HEK293 (cell line): Measurements from ENCODE around the gene TRAF7.

Source experiments
- CTCF ChIA-PET: fragments of 350-600 bp; formaldehyde crosslinking; extraction: SDS; loops from one replicate; lab custom pipeline; 2021; ENCODE audit warnings: antibody characterized with exemption; lab: Yijun Ruan, JAX
- POLR2A ChIA-PET: fragments of 300-600 bp; formaldehyde crosslinking; extraction: SDS; loops from one replicate; lab custom pipeline; 2020; ENCODE audit warnings: antibody characterized with exemption, inconsistent platforms; lab: Yijun Ruan, JAX
- H3K27ac ChIP-seq: fragments of 200-500 bp; sonication (Bioruptor generic); 2 replicates; pipeline ENCODE4 v1.5.1; 2014; ENCODE audit warnings: low read depth, low read length, control low read depth, inconsistent platforms; ENCODE audit errors: extremely low read depth
- H3K36me3 ChIP-seq, 2 experiments: fragments of 200-500 bp in 1 of 2; sonication (Bioruptor generic) in 1 of 2; 1 replicate in 1 of 2; 2 replicates in 1 of 2; pipeline ENCODE4 v1.5.1; 2014 to 2017; ENCODE audit warnings: inconsistent platforms in 2 of 2, low read length in 2 of 2; ENCODE audit not compliant: control insufficient read depth in 2 of 2, insufficient read depth in 1 of 2
- H3K4me1 ChIP-seq: fragments of 200-500 bp; sonication (Bioruptor generic); 2 replicates; pipeline ENCODE4 v1.5.1; 2014; ENCODE audit warnings: mild to moderate bottlenecking, low read length, inconsistent platforms; ENCODE audit not compliant: control insufficient read depth, insufficient read depth
- H3K4me3 ChIP-seq: 2 replicates; pipeline ENCODE4 v1.5.1; 2011; ENCODE audit warnings: low read depth, mild to moderate bottlenecking, control low read depth, low read length, moderate library complexity
- H3K9me3 ChIP-seq: fragments of 200-500 bp; sonication (Bioruptor generic); 2 replicates; pipeline ENCODE4 v1.5.1; 2014; ENCODE audit warnings: low read depth, low read length, inconsistent platforms; ENCODE audit not compliant: control insufficient read depth, insufficient read depth
- GLI4 ChIP-seq: fragments of 450-650 bp; formaldehyde crosslinking; IDR thresholded peaks from 2 replicates; pipeline ENCODE4 v1.5.1; 2016; ENCODE audit warnings: missing biosample characterization, missing genetic modification characterization
- SALL2 ChIP-seq: fragments of 450-650 bp; formaldehyde crosslinking; IDR thresholded peaks from 2 replicates; pipeline ENCODE4 v1.5.0; 2017; ENCODE audit warnings: missing biosample characterization, mild to moderate bottlenecking, missing genetic modification characterization, borderline replicate concordance
- ZFP37 ChIP-seq: fragments of 450-650 bp; formaldehyde crosslinking; IDR thresholded peaks from 2 replicates; pipeline ENCODE4 v1.5.1; 2016; ENCODE audit warnings: missing biosample characterization, missing genetic modification characterization
- ZNF121 ChIP-seq: fragments of 450-650 bp; formaldehyde crosslinking; IDR thresholded peaks from 2 replicates; pipeline ENCODE4 v1.5.1; 2016; ENCODE audit warnings: missing biosample characterization, missing genetic modification characterization
- ZNF155 ChIP-seq: fragments of 450-650 bp; formaldehyde crosslinking; IDR thresholded peaks from 2 replicates; pipeline ENCODE4 v1.5.1; 2016; ENCODE audit warnings: missing biosample characterization, missing genetic modification characterization
- ZNF174 ChIP-seq: fragments of 450-650 bp; formaldehyde crosslinking; IDR thresholded peaks from 2 replicates; pipeline ENCODE4 v1.5.0; 2017; ENCODE audit warnings: missing biosample characterization, mild to moderate bottlenecking, missing genetic modification characterization
- ZNF175 ChIP-seq: fragments of 450-650 bp; formaldehyde crosslinking; IDR thresholded peaks from 2 replicates; pipeline ENCODE4 v1.5.1; 2016; ENCODE audit warnings: missing biosample characterization, missing genetic modification characterization
- ZNF274 ChIP-seq, 2 experiments: fragments of 200-500 bp in 1 of 2; fragments of 450-650 bp in 1 of 2; sonication (Bioruptor generic) in 1 of 2; formaldehyde crosslinking in 1 of 2; IDR thresholded peaks; 2 replicates each; pipeline versions ENCODE4 v1.5.1 to v1.6.1; 2014 to 2016; ENCODE audit warnings: borderline replicate concordance in 1 of 2, inconsistent platforms in 1 of 2, low read length in 1 of 2, missing biosample characterization in 1 of 2, missing genetic modification characterization in 1 of 2
- ZNF561 ChIP-seq: fragments of 450-650 bp; IDR thresholded peaks from 2 replicates; pipeline ENCODE4 v1.5.1; 2018; ENCODE audit warnings: missing biosample characterization, missing genetic modification characterization, borderline replicate concordance
- ZNF768 ChIP-seq: fragments of 450-650 bp; formaldehyde crosslinking; IDR thresholded peaks from 2 replicates; pipeline ENCODE4 v1.5.1; 2018; ENCODE audit warnings: missing biosample characterization, mild to moderate bottlenecking, missing genetic modification characterization
- ZNF776 ChIP-seq: fragments of 450-650 bp; formaldehyde crosslinking; IDR thresholded peaks from 2 replicates; pipeline ENCODE4 v1.5.0; 2017; ENCODE audit warnings: missing biosample characterization, missing genetic modification characterization, borderline replicate concordance
- TF ChIP-seq, protein P1 (sequence below): fragments of 450-650 bp; formaldehyde crosslinking; IDR thresholded peaks from 2 replicates; pipeline ENCODE4 v1.5.1; 2016; ENCODE audit warnings: missing biosample characterization, missing genetic modification characterization
- TF ChIP-seq, protein P2 (sequence below): fragments of 450-650 bp; formaldehyde crosslinking; IDR thresholded peaks from 2 replicates; pipeline ENCODE4 v1.5.1; 2016; ENCODE audit warnings: missing biosample characterization, missing genetic modification characterization
- TF ChIP-seq, protein P3 (sequence below): fragments of 450-650 bp; formaldehyde crosslinking; IDR thresholded peaks from 2 replicates; pipeline ENCODE4 v1.5.1; 2017; ENCODE audit warnings: missing biosample characterization, missing genetic modification characterization
- TF ChIP-seq, protein P4 (sequence below): fragments of 450-650 bp; formaldehyde crosslinking; IDR thresholded peaks from 2 replicates; pipeline ENCODE4 v1.5.1; 2017; ENCODE audit warnings: missing biosample characterization, missing genetic modification characterization

Gene TRAF7

DNA sequence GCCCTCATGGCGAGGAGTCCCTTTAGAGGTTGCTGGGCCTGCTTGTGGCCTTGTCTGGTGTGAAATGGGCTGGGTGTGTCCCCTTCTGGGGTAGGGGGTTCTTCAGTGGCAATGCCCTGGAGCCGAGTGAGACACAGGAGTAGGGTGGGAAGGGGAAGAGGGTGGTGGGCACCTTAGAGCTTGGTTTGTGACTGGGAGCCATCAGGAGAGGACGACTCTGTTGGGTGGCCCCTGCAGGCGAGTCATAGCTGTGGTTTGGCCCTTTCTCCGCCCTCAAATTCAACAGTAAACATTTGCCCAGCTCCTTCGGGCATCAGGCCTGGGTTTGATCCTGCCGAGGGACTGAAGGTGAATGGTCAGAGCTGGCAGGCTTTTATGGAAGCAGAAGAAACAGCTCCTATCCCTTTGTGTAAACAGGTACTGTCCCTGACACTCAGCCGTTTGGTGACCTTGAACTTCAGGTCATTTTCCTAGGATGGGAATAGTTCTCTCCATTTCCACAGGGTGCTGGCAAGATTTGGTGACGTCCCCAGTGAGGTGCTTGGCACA, 70.7 kb downstream of the TRAF7 start (continued):
- no peak for TF ChIP-seq ZNF274 (IDR thresholded peaks at IDR 0.05; ENCODE audit: low read length)
- no peak for TF ChIP-seq ZNF274 (tag by site-specific recombination; IDR thresholded peaks at IDR 0.05; ENCODE audit: borderline replicate concordance)
- no peak for TF ChIP-seq ZNF174
- no peak for TF ChIP-seq ZNF175 (tag by site-specific recombination)
- no peak for TF ChIP-seq ZNF155 (tag by site-specific recombination)
- no peak for TF ChIP-seq ZNF776
- TF ChIP-seq GLI4: no peak
- TF ChIP-seq SALL2 (tag by site-specific recombination): no peak
- TF ChIP-seq, protein P1, sequence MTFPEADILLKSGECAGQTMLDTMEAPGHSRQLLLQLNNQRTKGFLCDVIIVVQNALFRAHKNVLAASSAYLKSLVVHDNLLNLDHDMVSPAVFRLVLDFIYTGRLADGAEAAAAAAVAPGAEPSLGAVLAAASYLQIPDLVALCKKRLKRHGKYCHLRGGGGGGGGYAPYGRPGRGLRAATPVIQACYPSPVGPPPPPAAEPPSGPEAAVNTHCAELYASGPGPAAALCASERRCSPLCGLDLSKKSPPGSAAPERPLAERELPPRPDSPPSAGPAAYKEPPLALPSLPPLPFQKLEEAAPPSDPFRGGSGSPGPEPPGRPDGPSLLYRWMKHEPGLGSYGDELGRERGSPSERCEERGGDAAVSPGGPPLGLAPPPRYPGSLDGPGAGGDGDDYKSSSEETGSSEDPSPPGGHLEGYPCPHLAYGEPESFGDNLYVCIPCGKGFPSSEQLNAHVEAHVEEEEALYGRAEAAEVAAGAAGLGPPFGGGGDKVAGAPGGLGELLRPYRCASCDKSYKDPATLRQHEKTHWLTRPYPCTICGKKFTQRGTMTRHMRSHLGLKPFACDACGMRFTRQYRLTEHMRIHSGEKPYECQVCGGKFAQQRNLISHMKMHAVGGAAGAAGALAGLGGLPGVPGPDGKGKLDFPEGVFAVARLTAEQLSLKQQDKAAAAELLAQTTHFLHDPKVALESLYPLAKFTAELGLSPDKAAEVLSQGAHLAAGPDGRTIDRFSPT (tag by site-specific recombination): peak; percentile 53; the same call in 1 of the 2 replicates
- TF ChIP-seq, protein P2, sequence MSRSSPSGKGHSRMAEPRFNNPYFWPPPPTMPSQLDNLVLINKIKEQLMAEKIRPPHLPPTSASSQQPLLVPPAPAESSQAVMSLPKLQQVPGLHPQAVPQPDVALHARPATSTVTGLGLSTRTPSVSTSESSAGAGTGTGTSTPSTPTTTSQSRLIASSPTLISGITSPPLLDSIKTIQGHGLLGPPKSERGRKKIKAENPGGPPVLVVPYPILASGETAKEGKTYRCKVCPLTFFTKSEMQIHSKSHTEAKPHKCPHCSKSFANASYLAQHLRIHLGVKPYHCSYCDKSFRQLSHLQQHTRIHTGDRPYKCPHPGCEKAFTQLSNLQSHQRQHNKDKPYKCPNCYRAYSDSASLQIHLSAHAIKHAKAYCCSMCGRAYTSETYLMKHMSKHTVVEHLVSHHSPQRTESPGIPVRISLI (tag by site-specific recombination): no peak
- TF ChIP-seq, protein P3, sequence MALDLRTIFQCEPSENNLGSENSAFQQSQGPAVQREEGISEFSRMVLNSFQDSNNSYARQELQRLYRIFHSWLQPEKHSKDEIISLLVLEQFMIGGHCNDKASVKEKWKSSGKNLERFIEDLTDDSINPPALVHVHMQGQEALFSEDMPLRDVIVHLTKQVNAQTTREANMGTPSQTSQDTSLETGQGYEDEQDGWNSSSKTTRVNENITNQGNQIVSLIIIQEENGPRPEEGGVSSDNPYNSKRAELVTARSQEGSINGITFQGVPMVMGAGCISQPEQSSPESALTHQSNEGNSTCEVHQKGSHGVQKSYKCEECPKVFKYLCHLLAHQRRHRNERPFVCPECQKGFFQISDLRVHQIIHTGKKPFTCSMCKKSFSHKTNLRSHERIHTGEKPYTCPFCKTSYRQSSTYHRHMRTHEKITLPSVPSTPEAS (tag by site-specific recombination): no peak
- no peak for TF ChIP-seq ZNF768 (tag by site-specific recombination)

DNA sequence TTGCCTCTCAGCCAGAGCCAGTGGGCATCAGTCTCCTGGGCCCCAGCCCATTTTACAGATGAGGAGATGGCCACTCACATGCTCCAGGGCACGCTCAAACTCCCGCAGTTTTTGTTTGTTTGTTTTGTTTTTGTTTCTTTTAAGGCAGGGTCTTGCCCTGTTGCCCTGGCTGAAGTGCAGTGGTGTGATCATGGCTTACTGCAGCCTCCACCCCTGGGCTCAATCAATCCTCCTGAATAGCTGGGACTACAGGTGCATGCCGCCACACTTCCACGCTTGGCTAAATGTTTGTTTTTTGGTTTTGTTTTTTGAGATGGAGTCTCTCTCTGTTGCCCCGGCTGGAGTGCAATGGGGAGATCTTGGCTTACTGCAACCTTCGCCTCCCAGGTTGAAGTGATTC, 71.3 kb downstream of the TRAF7 start:
- no peaks in the 10 kb centered on the region for H3K9me3 ChIP-seq
- 0 out of 2 replicates have a peak, but pooled peaks cover 2% of the 10 kb centered on the region for H3K4me1 ChIP-seq
- H3K4me3 ChIP-seq: no peak overlapping the region
- TF ChIP-seq, protein P1 (tag by site-specific recombination): no peak
- TF ChIP-seq ZNF121 (tag by site-specific recombination) (peak; percentile 94), ZNF561 (tag by site-specific recombination) (no peak), ZFP37 (no peak)
- TF ChIP-seq, protein P4, sequence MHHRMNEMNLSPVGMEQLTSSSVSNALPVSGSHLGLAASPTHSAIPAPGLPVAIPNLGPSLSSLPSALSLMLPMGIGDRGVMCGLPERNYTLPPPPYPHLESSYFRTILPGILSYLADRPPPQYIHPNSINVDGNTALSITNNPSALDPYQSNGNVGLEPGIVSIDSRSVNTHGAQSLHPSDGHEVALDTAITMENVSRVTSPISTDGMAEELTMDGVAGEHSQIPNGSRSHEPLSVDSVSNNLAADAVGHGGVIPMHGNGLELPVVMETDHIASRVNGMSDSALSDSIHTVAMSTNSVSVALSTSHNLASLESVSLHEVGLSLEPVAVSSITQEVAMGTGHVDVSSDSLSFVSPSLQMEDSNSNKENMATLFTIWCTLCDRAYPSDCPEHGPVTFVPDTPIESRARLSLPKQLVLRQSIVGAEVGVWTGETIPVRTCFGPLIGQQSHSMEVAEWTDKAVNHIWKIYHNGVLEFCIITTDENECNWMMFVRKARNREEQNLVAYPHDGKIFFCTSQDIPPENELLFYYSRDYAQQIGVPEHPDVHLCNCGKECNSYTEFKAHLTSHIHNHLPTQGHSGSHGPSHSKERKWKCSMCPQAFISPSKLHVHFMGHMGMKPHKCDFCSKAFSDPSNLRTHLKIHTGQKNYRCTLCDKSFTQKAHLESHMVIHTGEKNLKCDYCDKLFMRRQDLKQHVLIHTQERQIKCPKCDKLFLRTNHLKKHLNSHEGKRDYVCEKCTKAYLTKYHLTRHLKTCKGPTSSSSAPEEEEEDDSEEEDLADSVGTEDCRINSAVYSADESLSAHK (tag by site-specific recombination): no peak
- H3K27ac ChIP-seq: no peak overlapping the region
- peaks cover 0 to 54% of the 10 kb centered on the region in 2 experiments; a peak in 2 of 3 replicates for H3K36me3 ChIP-seq
- ChIA-PET CTCF (no interaction called here), POLR2A (interaction anchor here (0.6 to 3.9 kb wide), 6 partner anchors 9 to 71 kb away, joined by 3 to 17 read pairs (median 6); partner anchors contain the start of genes DNASE1L2, ECI1, MLST8 and TRAF7)
